HEK293 (cell line): Measurements from ENCODE around the gene COL9A3.

ENCODE experiments used
- CTCF ChIA-PET: fragments of 350-600 bp; formaldehyde crosslinking; extraction: SDS; loops from one replicate; lab custom pipeline; 2021; ENCODE audit warnings: antibody characterized with exemption; lab: Yijun Ruan, JAX
- POLR2A ChIA-PET: fragments of 300-600 bp; formaldehyde crosslinking; extraction: SDS; loops from one replicate; lab custom pipeline; 2020; ENCODE audit warnings: antibody characterized with exemption, inconsistent platforms; lab: Yijun Ruan, JAX
- H3K27ac ChIP-seq: fragments of 200-500 bp; sonication (Bioruptor generic); 2 replicates; pipeline ENCODE4 v1.5.1; 2014; ENCODE audit warnings: low read depth, low read length, control low read depth, inconsistent platforms; ENCODE audit errors: extremely low read depth
- H3K36me3 ChIP-seq, 2 experiments: fragments of 200-500 bp in 1 of 2; sonication (Bioruptor generic) in 1 of 2; 1 replicate in 1 of 2; 2 replicates in 1 of 2; pipeline ENCODE4 v1.5.1; 2014 to 2017; ENCODE audit warnings: inconsistent platforms in 2 of 2, low read length in 2 of 2; ENCODE audit not compliant: control insufficient read depth in 2 of 2, insufficient read depth in 1 of 2
- H3K4me1 ChIP-seq: fragments of 200-500 bp; sonication (Bioruptor generic); 2 replicates; pipeline ENCODE4 v1.5.1; 2014; ENCODE audit warnings: mild to moderate bottlenecking, low read length, inconsistent platforms; ENCODE audit not compliant: control insufficient read depth, insufficient read depth
- H3K4me3 ChIP-seq: 2 replicates; pipeline ENCODE4 v1.5.1; 2011; ENCODE audit warnings: low read depth, mild to moderate bottlenecking, control low read depth, low read length, moderate library complexity
- H3K9me3 ChIP-seq: fragments of 200-500 bp; sonication (Bioruptor generic); 2 replicates; pipeline ENCODE4 v1.5.1; 2014; ENCODE audit warnings: low read depth, low read length, inconsistent platforms; ENCODE audit not compliant: control insufficient read depth, insufficient read depth
- BCL11A ChIP-seq: fragments of 450-650 bp; formaldehyde crosslinking; IDR thresholded peaks from 2 replicates; pipeline ENCODE4 v1.5.1; 2016; ENCODE audit warnings: low read depth, missing biosample characterization, missing genetic modification characterization
- KLF1 ChIP-seq: fragments of 450-650 bp; formaldehyde crosslinking; IDR thresholded peaks from 2 replicates; pipeline ENCODE4 v1.5.1; 2016; ENCODE audit warnings: missing biosample characterization, missing genetic modification characterization
- KLF16 ChIP-seq: fragments of 450-650 bp; formaldehyde crosslinking; IDR thresholded peaks from 2 replicates; pipeline ENCODE4 v1.5.1; 2017; ENCODE audit warnings: missing biosample characterization, missing genetic modification characterization
- MZF1 ChIP-seq: fragments of 450-650 bp; formaldehyde crosslinking; IDR thresholded peaks from 2 replicates; pipeline ENCODE4 v1.5.1; 2017; ENCODE audit warnings: missing biosample characterization, missing genetic modification characterization, borderline replicate concordance
- OSR2 ChIP-seq: fragments of 450-650 bp; formaldehyde crosslinking; IDR thresholded peaks from 2 replicates; pipeline ENCODE4 v1.5.1; 2016; ENCODE audit warnings: missing biosample characterization, missing genetic modification characterization
- PATZ1 ChIP-seq: fragments of 450-650 bp; formaldehyde crosslinking; IDR thresholded peaks from 2 replicates; pipeline ENCODE4 v1.5.1; 2016; ENCODE audit warnings: missing biosample characterization, missing genetic modification characterization
- SP3 ChIP-seq: fragments of 450-650 bp; formaldehyde crosslinking; IDR thresholded peaks from 2 replicates; pipeline ENCODE4 v1.5.1; 2016; ENCODE audit warnings: missing biosample characterization, missing genetic modification characterization
- ZBTB20 ChIP-seq: fragments of 450-650 bp; formaldehyde crosslinking; IDR thresholded peaks from 2 replicates; pipeline ENCODE4 v1.5.1; 2016; ENCODE audit warnings: missing biosample characterization, missing genetic modification characterization
- ZBTB8A ChIP-seq: fragments of 450-650 bp; formaldehyde crosslinking; IDR thresholded peaks from 2 replicates; pipeline ENCODE4 v1.5.1; 2016; ENCODE audit warnings: missing biosample characterization, missing genetic modification characterization
- ZFP69B ChIP-seq: fragments of 450-650 bp; formaldehyde crosslinking; IDR thresholded peaks from 2 replicates; pipeline ENCODE4 v1.5.1; 2016; ENCODE audit warnings: missing biosample characterization, missing genetic modification characterization
- ZNF121 ChIP-seq: fragments of 450-650 bp; formaldehyde crosslinking; IDR thresholded peaks from 2 replicates; pipeline ENCODE4 v1.5.1; 2016; ENCODE audit warnings: missing biosample characterization, missing genetic modification characterization
- ZNF248 ChIP-seq: fragments of 450-650 bp; formaldehyde crosslinking; IDR thresholded peaks from 2 replicates; pipeline ENCODE4 v1.5.1; 2017; ENCODE audit warnings: missing biosample characterization, missing genetic modification characterization
- ZNF302 ChIP-seq: fragments of 450-650 bp; formaldehyde crosslinking; IDR thresholded peaks from 2 replicates; pipeline ENCODE4 v1.5.1; 2016; ENCODE audit warnings: missing biosample characterization, missing genetic modification characterization, low read depth
- ZNF311 ChIP-seq: fragments of 450-650 bp; formaldehyde crosslinking; IDR thresholded peaks from 2 replicates; pipeline ENCODE4 v1.5.1; 2017; ENCODE audit warnings: missing biosample characterization, missing genetic modification characterization, borderline replicate concordance
- ZNF518A ChIP-seq: fragments of 450-650 bp; formaldehyde crosslinking; conservative IDR thresholded peaks from 2 replicates; pipeline ENCODE4 v1.5.1; 2016; ENCODE audit warnings: low read depth, missing biosample characterization, missing genetic modification characterization
- ZNF558 ChIP-seq: fragments of 450-650 bp; formaldehyde crosslinking; IDR thresholded peaks from 2 replicates; pipeline ENCODE4 v1.5.1; 2016; ENCODE audit warnings: missing biosample characterization, missing genetic modification characterization
- ZNF629 ChIP-seq: fragments of 450-650 bp; formaldehyde crosslinking; IDR thresholded peaks from 2 replicates; pipeline ENCODE4 v1.5.1; 2017; ENCODE audit warnings: missing biosample characterization, missing genetic modification characterization
- ZNF645 ChIP-seq: fragments of 450-650 bp; formaldehyde crosslinking; IDR thresholded peaks from 2 replicates; pipeline ENCODE4; 2016; ENCODE audit warnings: missing biosample characterization, missing genetic modification characterization
- TF ChIP-seq, protein P1 (sequence below): fragments of 450-650 bp; formaldehyde crosslinking; IDR thresholded peaks from 2 replicates; pipeline ENCODE4 v1.5.1; 2016; ENCODE audit warnings: missing biosample characterization, missing genetic modification characterization
- TF ChIP-seq, protein P2 (sequence below): fragments of 450-650 bp; formaldehyde crosslinking; IDR thresholded peaks from 2 replicates; pipeline ENCODE4 v1.5.1; 2016; ENCODE audit warnings: missing biosample characterization, missing genetic modification characterization

Gene COL9A3

DNA sequence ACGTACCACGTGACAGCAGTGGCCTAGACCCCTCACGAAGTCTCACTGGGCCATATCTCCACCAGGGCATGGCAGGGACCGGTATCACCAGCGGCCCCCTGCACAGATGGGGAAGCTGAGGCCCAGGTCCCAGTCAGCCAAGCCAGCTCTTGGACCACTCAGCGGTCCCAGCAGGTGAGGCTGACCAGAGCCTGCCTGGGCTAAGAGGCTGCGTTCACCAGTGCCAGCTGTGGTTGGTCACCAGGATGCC lies 23.2 kb upstream of the COL9A3 start:
- POLR2A ChIA-PET: interaction anchor here (1.0 to 3.5 kb wide), 8 partner anchors 9 to 152 kb away, joined by 3 to 22 read pairs (median 5); partner anchors contain the start of genes OGFR and SLCO4A1
- Histone ChIP-seq H3K27ac (no peak overlapping the region), H3K9me3 (no peaks in the 10 kb centered on the region), H3K36me3 (peaks cover 0 to 13% of the 10 kb centered on the region in 2 experiments; a peak in 1 of 3 replicates), H3K4me1 (no peaks in the 10 kb centered on the region)
- CTCF ChIA-PET: interaction anchor here (0.6 to 3.6 kb wide), 6 partner anchors 9 to 128 kb away, joined by 3 to 34 read pairs (median 4); no protein-coding TSS in a partner anchor
- TF ChIP-seq ZNF248: no peak
- TF ChIP-seq ZNF558 (tag by site-specific recombination): no peak
- no peak for TF ChIP-seq ZNF518A (tag by site-specific recombination)
- peak; percentile 70; the same call in 1 of the 2 replicates for TF ChIP-seq ZNF121 (tag by site-specific recombination)
- TF ChIP-seq, all 188 proteins: peak for 1
- H3K4me3 ChIP-seq: no peak overlapping the region

GRCh38 chr20:62794007-62794724 lies 22.7 kb upstream of the COL9A3 start:
- H3K4me1 ChIP-seq: no peaks in the 10 kb centered on the region
- CTCF ChIA-PET: interaction anchor here (0.6 to 3.6 kb wide), 10 partner anchors 10 to 384 kb away, joined by 3 to 34 read pairs (median 4); no protein-coding TSS in a partner anchor
- 0 out of 2 replicates have a peak overlapping the region, but pooled peaks have one; percentile 35 for H3K27ac ChIP-seq
- POLR2A ChIA-PET: interaction anchor here (0.5 to 3.5 kb wide), 14 partner anchors 8 to 407 kb away, joined by 3 to 22 read pairs (median 3); partner anchors contain the start of genes OGFR, RPS21, SLCO4A1 and TCFL5
- H3K9me3 ChIP-seq: no peaks in the 10 kb centered on the region
- H3K36me3 ChIP-seq: peaks cover 0 to 18% of the 10 kb centered on the region in 2 experiments; a peak in 1 of 3 replicates
- peak overlapping the region; percentile 37 for H3K4me3 ChIP-seq
- TF ChIP-seq KLF16 (tag by site-specific recombination) (peak; percentile 57; the same call in 1 of the 2 replicates), ZNF558 (tag by site-specific recombination) (no peak), ZNF645 (tag by site-specific recombination) (no peak), ZNF629 (tag by site-specific recombination) (0 out of 2 replicates have a peak, but pooled peaks have one; percentile 19), ZBTB20 (peak; percentile 54), PATZ1 (tag by site-specific recombination) (peak; percentile 66), ZNF311 (tag by site-specific recombination) (no peak), BCL11A (tag by site-specific recombination) (0 out of 2 replicates have a peak, but pooled peaks have one; percentile 23), ZFP69B (tag by site-specific recombination) (peak; percentile 89), OSR2 (tag by site-specific recombination) (peak; percentile 92), KLF1 (tag by site-specific recombination) (peak; percentile 65), SP3 (peak; percentile 94), MZF1 (tag by site-specific recombination) (no peak), ZNF302 (tag by site-specific recombination) (no peak), ZBTB8A (tag by site-specific recombination) (peak; percentile 89)
- TF ChIP-seq, protein P1, sequence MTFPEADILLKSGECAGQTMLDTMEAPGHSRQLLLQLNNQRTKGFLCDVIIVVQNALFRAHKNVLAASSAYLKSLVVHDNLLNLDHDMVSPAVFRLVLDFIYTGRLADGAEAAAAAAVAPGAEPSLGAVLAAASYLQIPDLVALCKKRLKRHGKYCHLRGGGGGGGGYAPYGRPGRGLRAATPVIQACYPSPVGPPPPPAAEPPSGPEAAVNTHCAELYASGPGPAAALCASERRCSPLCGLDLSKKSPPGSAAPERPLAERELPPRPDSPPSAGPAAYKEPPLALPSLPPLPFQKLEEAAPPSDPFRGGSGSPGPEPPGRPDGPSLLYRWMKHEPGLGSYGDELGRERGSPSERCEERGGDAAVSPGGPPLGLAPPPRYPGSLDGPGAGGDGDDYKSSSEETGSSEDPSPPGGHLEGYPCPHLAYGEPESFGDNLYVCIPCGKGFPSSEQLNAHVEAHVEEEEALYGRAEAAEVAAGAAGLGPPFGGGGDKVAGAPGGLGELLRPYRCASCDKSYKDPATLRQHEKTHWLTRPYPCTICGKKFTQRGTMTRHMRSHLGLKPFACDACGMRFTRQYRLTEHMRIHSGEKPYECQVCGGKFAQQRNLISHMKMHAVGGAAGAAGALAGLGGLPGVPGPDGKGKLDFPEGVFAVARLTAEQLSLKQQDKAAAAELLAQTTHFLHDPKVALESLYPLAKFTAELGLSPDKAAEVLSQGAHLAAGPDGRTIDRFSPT: peak; percentile 88; the same call in 1 of the 2 replicates
- TF ChIP-seq, protein P2, sequence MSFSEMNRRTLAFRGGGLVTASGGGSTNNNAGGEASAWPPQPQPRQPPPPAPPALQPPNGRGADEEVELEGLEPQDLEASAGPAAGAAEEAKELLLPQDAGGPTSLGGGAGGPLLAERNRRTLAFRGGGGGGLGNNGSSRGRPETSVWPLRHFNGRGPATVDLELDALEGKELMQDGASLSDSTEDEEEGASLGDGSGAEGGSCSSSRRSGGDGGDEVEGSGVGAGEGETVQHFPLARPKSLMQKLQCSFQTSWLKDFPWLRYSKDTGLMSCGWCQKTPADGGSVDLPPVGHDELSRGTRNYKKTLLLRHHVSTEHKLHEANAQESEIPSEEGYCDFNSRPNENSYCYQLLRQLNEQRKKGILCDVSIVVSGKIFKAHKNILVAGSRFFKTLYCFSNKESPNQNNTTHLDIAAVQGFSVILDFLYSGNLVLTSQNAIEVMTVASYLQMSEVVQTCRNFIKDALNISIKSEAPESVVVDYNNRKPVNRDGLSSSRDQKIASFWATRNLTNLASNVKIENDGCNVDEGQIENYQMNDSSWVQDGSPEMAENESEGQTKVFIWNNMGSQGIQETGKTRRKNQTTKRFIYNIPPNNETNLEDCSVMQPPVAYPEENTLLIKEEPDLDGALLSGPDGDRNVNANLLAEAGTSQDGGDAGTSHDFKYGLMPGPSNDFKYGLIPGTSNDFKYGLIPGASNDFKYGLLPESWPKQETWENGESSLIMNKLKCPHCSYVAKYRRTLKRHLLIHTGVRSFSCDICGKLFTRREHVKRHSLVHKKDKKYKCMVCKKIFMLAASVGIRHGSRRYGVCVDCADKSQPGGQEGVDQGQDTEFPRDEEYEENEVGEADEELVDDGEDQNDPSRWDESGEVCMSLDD (tag by site-specific recombination): peak; percentile 31; the same call in 1 of the 2 replicates
